NCI-H345 treated with DMSO at 0.1 percent for 48 hours (cell line): Measurements from ENCODE around the gene SHFL.

Experiments used
- DNase-seq: peaks from one replicate; lab custom pipeline; 2025; ENCODE audit not compliant: unreplicated experiment; lab: John Stamatoyannopoulos, UW

The SHFL gene

DNA sequence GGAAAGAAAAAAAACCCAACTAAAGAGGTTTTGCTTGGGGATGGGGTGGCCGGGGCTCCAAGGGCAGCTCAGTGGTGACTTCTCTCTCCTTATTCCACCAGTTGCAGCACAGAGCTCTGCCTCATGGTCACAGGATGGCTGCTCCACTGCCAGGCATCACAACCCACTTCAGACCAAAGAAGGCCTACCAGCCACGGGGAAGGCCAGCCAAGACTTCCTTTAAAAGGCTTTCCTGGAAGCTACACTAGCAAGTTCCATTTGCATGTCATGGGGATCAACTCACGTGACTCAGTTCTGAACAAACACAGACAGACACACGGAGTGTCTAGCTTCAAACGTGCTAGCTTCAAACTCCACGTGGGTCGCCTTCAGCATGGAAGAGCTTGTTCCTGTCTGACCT lies 46.8 kb downstream of the SHFL start:
- no peak for DNase-seq

DNA sequence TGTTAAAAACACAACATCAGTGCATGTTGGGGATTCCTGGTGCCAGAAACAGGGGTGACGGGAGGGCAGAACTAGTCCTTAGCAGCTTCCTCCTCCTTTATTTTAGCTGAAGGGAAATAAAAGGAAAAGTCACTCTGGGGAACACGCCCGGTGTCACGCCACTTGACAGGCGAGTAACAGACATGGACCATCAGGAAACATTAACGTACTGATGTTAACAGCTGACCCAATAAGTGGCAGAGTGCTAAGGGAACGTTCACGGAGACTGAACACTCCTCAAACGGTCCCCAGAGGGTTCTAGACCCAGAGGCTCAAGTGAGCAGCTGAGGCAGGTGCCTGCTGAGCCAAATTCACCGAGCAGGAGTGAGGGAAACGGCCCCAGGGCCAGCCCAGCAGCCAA lies 47.5 kb downstream of the SHFL start:
- no peak for DNase-seq

DNA sequence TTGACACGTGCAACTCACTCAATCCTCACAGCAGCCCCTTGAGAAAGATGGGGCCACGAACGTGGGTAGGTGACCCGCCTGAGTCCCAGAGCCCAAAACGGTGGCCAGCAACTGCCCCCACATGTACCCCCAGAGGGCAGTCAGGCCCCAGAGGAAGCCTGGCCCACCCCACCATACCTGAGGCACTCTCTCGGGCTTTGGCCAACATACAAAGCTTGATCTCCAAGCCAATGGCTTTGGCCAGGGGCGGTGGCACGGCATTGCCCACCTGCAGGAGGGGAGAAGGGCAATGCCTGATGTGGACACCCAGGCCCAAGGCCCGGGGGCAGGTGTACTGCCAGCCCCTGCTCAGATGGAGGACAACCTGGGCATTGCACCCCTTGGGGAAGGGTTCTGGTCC lies 47.9 kb downstream of the SHFL start:
- no peak for DNase-seq

DNA sequence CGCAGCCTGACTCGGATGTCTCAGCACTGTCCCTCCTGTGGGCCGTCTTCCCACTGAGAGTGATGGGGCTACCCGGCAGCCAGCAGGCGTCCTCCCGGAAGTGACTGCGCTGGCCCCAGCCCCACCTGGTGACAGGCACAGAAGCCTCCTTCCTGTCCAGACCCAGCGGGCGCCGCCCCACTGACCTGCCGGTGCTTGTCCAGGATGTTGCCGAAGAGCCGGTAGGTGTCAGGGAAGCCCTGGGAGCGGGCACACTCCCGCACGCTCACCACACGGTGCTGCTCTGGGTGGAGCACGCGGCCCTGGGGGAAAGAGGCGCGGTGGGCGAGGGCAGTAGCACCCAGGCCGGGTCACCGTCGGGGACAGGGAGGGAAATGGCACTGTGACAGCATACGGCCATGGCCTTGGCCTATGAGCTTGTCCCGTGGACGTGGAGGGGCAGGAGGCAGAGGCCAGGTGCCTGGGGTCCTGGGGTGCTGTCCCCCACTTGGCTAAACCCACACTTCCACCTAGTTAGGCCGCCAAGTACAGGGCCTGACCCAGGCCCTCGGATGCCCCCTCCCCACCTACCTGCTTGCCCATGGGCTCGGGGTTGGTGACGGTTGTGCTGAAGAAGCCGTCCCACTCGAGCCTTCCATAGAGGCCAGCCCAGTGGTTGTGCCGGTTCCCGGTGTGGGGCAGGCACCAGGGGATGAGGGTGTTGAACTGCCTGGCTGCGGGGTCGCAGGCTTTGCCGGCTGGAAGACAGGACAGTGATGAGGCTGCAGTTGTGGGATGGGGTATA lies 49.6 kb downstream of the SHFL start:
- DNase-seq, result no peak

DNA sequence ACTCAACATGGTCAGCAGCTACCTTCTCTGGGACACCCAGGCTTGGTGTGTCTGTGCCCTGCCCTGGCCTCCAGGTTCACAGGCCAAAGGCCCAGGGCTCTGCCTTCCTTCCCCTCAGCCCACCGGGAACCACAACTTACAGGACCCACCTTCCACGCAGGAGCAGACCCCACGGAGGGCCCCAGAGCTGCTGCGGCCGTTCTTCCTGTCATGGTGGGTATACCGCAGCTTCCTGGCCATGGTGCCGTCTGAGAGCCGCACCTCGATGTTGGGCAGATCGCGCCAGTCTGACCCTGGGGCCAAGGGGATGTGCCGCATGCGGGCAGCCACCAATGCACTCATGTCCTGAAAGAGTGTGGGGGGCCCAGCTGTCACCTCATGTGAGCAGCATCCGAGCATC lies 50.8 kb downstream of the SHFL start:
- DNase-seq, result no peak

DNA sequence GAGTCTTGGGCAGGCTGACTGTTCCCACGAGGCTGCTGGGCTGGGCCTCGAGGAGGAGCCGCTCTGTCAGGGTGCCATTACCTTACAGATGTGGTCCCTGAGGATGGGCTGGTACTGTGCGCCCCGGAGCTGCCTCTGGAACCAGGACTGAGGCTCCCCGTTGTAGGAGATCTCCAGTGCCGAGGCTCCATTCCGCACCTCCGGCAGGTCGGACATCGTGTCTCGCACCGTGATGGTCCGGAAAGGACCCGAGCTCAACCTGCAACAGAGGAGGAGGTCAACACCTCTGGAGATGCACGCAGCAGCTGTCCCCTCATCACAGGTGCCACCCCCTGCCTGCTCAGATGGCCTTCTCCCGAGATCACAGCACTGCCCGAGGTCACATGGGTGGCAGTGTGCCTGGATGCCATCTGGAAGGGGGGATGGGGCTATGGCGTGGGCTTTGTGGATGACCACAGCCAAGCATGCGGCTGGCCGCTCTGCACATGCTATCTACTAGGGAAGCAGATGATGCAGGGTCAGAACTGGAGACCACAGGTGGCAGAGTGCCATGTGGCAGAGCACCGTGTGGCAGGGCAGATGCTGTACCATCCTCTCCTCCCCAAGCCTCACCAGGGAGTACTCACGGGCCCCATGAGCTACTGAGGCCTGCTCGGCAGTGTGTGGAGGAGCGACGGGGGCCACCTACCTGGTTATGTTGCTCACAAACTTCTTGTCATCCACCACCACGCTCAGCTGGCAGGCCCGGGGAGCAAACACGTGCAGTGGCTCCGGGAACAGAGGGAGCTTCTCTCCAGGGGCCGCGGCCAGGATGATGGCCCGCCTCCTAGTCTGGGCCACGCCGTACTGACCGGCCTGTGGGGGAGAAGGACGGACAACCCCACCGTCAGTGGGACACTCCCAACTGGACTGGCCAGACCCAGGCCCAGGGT lies 51.9 kb downstream of the SHFL start:
- DNase-seq, result no peak

DNA sequence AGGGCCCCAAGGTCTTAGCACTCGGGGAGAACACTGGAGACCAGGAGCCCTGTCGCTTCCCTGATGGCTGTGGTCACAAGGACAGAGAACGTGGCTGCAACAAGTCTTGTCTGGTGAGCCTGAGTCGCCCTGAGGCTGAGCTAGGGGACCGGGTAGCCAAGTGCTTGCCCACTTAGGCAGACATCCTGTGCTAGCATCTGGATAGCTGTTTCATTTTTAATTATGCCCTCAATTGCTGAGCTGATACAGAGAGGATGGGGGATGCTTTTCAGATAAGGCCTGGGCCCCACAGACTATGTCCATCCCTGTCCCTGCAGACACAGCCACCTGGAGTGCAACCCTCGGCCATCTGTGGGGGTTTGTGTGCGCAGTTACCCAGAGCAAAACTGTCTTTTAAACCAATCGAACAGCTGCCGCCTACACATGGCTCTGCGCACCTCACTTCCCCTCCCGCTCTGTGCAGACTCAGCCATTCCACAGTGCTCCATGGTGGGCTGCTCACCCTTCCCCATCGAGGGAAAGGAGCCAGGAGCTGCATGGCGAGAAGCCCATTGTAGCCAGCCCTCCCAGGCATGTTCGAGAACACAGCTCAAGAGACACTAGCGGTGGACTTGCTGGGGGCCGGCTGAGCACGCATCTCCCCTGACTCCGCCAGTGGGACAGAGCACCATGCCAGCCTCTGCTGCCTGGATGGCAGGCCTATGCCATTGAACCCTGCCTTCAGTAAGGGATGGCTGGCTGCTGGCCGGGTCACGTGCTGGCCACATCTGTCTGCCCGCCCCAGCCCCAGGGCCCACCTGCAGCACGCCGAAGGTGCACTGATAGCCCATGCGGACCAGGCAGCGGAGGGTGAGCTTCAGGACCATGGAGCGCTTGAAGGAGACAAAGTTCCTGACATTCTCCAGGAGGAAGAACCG lies 53.0 kb downstream of the SHFL start:
- DNase-seq, result no peak

DNA sequence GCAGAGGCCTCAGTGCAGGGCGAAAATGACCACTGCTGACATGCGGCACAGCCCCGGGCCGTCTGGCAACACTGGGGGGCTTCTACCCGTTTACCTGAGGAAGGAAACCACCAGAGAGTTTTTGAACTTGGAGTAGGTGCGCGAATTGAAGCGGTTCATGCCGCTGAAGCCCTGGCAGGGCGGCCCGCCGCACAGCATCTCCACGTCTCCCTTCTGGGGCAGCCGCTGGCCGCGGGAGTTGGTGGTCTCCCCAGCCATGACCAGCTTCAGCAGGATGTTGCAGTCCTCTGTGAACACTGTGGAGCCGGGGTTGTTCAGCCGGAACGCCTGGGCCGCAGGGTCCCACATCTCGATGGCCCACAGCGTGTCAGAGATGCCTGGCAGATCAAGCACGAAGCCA lies 53.8 kb downstream of the SHFL start:
- DNase-seq, result no peak

DNA sequence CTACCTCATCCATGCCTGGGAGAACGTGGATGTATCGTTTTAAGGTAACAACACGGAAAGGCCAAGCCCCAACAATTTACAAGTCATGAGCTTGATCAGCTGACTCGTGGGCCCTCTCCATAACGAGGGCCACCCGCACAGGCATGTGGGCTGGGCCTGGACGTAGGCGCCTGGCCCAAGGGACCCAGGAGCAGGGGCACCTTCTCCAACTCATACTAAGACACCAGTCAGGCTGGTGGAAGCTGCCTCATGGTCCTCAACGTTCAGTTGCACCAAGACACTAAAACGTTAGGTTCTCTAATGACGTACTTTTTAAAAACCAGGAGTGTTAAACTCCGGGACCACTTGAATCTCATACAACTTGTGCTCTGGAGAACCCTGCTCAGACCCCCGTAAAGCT lies 55.4 kb downstream of the SHFL start:
- DNase-seq, result no peak

DNA sequence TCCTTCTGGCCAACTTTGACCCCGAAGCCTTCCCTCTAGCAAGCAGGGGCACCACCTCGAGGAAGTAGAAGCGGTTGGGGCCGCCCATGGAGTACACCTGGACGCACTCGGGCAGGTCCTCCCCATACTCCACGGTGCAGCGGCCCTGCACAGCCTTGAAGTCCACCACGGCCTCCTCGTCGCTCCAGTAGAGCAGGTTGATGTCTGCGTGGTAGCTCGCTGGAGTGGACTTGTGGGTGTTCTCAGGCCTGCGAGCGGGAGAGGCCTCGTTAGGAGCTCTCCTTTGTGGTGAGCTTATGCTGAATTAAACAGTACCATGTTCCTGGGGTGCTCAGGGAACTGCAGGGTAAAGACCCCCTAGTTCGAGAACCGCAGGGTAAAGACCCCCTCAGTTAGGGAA lies 55.9 kb downstream of the SHFL start:
- no peak for DNase-seq
